HEK293T (cell line): ENCODE data around the gene OVOL1.
"Not testable (repeated sequence)": the region's sequence is repeated elsewhere in the genome, so short reads cannot be mapped to it uniquely, and the experiment has no call there.

Experiments used
- CTCF ChIA-PET: fragments of 350-600 bp; formaldehyde crosslinking; extraction: SDS; loops from one replicate; lab custom pipeline; 2021; ENCODE audit warnings: antibody characterized with exemption, inconsistent platforms; lab: Yijun Ruan, JAX
- POLR2A ChIA-PET: fragments of 350-600 bp; formaldehyde crosslinking; extraction: SDS; loops from one replicate; lab custom pipeline; 2020; ENCODE audit warnings: antibody characterized with exemption, inconsistent platforms; lab: Yijun Ruan, JAX
- DNase-seq: peaks from one replicate; pipeline ENCODE4 v3.0.0; 2012; ENCODE audit warnings: mixed read lengths; ENCODE audit errors: extremely low spot score
- ARNT ChIP-seq: fragments of 450-650 bp; IDR thresholded peaks from 2 replicates; pipeline ENCODE4 v1.6.1; 2017; ENCODE audit warnings: mild to moderate bottlenecking
- BHLHE40 ChIP-seq: fragments of 450-650 bp; IDR thresholded peaks from 2 replicates; pipeline ENCODE4 v1.6.1; 2016; ENCODE audit warnings: mild to moderate bottlenecking, moderate library complexity, borderline replicate concordance
- CTBP1 ChIP-seq: fragments of 450-650 bp; IDR thresholded peaks from 2 replicates; pipeline ENCODE4 v1.6.1; 2016; ENCODE audit warnings: borderline replicate concordance
- ELF4 ChIP-seq: fragments of 450-650 bp; IDR thresholded peaks from 2 replicates; pipeline ENCODE4 v1.6.1; 2017; ENCODE audit warnings: antibody characterized with exemption
- FOXA1 ChIP-seq: fragments of 450-650 bp; IDR thresholded peaks from 2 replicates; pipeline ENCODE4 v1.6.1; 2016; ENCODE audit warnings: mild to moderate bottlenecking
- FOXK2 ChIP-seq: fragments of 450-650 bp; IDR thresholded peaks from 2 replicates; pipeline ENCODE4 v1.6.1; 2016; ENCODE audit warnings: mild to moderate bottlenecking
- FOXM1 ChIP-seq: fragments of 450-650 bp; IDR thresholded peaks from 2 replicates; pipeline ENCODE4 v1.6.1; 2017; ENCODE audit warnings: mild to moderate bottlenecking, borderline replicate concordance
- HDGF ChIP-seq: fragments of 450-650 bp; IDR thresholded peaks from 2 replicates; pipeline ENCODE4 v1.6.1; 2017; ENCODE audit warnings: antibody characterized with exemption, borderline replicate concordance
- L3MBTL2 ChIP-seq: fragments of 450-650 bp; conservative IDR thresholded peaks from 2 replicates; pipeline ENCODE4 v1.6.1; 2016; ENCODE audit warnings: mild to moderate bottlenecking
- LEF1 ChIP-seq: fragments of 450-650 bp; IDR thresholded peaks from 2 replicates; pipeline ENCODE4 v1.6.1; 2017; ENCODE audit warnings: mild to moderate bottlenecking, borderline replicate concordance
- NFRKB ChIP-seq: fragments of 450-650 bp; IDR thresholded peaks from 2 replicates; pipeline ENCODE4 v1.6.1; 2016; ENCODE audit warnings: mild to moderate bottlenecking, moderate library complexity
- SP1 ChIP-seq: fragments of 450-650 bp; IDR thresholded peaks from 2 replicates; pipeline ENCODE4 v1.6.1; 2017
- SUZ12 ChIP-seq: fragments of 450-650 bp; IDR thresholded peaks from 2 replicates; pipeline ENCODE4 v1.6.1; 2016; ENCODE audit warnings: mild to moderate bottlenecking
- TARDBP ChIP-seq: fragments of 450-650 bp; IDR thresholded peaks from 2 replicates; pipeline ENCODE4 v1.6.1; 2016
- ZNF384 ChIP-seq: fragments of 450-650 bp; IDR thresholded peaks from 2 replicates; pipeline ENCODE4 v1.6.1; 2016
- TF ChIP-seq, protein P1 (sequence below): fragments of 450-650 bp; IDR thresholded peaks from 2 replicates; pipeline ENCODE4 v1.6.1; 2016

OVOL1 gene

DNA sequence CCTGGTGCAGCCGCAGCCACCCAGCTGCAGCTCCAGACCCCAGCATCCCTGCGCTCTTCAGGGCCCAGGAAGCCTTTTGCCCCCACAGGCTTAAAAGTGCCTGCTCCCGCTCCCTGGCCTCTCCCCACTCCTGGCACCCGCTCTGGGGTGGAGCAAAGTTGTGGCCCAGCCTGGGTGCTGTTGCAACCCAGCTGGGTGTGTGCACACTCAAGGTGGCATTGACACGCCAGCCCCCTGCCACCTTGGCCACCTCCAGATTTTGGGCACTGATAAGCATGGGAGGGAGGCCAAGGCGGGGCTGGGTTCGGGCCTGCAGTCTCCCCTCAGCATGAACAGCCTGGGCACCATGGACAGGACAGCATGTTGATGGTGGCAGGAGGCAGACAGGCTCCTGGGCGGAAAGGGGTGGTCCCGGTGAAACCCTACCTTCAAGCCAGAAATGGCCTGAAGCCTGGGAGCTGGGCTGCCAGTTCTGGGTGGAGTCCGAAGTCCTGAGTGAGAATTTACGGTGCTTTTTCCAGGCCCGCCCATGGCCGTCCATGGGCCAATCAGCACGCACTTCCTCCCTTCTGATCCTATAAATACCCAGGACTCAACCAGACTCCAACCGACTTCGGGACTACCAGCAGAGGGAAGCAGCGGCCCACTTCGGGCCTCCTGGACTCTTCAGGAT is 42.7 kb upstream of the OVOL1 start:
- CTCF ChIA-PET: interaction anchor here (0.6 to 1.0 kb wide), 5 partner anchors 9 to 244 kb away, joined by 3 to 6 read pairs (median 3); no protein-coding TSS in a partner anchor
- peak; percentile 52 for DNase-seq
- TF ChIP-seq, protein P1, sequence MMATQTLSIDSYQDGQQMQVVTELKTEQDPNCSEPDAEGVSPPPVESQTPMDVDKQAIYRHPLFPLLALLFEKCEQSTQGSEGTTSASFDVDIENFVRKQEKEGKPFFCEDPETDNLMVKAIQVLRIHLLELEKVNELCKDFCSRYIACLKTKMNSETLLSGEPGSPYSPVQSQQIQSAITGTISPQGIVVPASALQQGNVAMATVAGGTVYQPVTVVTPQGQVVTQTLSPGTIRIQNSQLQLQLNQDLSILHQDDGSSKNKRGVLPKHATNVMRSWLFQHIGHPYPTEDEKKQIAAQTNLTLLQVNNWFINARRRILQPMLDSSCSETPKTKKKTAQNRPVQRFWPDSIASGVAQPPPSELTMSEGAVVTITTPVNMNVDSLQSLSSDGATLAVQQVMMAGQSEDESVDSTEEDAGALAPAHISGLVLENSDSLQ: 0 out of 2 replicates have a peak, but pooled peaks have one; percentile 3
- no peak for TF ChIP-seq ZNF384
- no peak for TF ChIP-seq FOXK2
- no peak for TF ChIP-seq L3MBTL2
- POLR2A ChIA-PET: interaction anchor here (0.7 to 0.8 kb wide), 2 partner anchors 8 to 32 kb away, joined by 3 read pairs; partner anchors contain the start of gene KAT5

DNA sequence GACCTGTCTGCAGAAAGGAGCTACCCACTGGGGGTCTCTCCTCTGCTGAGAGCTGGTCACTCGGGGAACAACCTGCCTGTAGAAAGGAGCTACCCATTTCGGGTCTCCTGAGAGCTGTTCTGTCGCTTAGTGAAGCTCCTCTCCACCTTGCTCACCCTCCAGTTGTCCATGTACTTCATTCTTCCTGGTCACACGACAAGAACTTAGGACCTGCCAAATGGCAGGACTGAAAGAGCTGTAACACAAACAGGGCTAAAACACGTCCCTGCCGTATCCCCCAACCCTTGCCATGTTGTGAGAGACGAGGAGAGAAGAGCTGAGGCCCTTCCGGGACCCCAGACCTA is 42.2 kb upstream of the OVOL1 start:
- DNase-seq: no peak
- POLR2A ChIA-PET: interaction anchor here (0.7 to 0.8 kb wide), 2 partner anchors 9 to 33 kb away, joined by 3 read pairs; partner anchors contain the start of gene KAT5
- CTCF ChIA-PET: interaction anchor here (0.6 to 1.0 kb wide), 5 partner anchors 8 to 243 kb away, joined by 3 to 6 read pairs (median 3); no protein-coding TSS in a partner anchor
- TF ChIP-seq HDGF (no peak), BHLHE40 (no peak), ZNF384 (no peak), FOXM1 (no peak), SP1 (no peak), CTBP1 (no peak), ELF4 (no peak), NFRKB (no peak), L3MBTL2 (no peak), ARNT (no peak), FOXK2 (no peak), TARDBP (no peak), SUZ12 (no peak)
- TF ChIP-seq, protein P1: no peak

DNA sequence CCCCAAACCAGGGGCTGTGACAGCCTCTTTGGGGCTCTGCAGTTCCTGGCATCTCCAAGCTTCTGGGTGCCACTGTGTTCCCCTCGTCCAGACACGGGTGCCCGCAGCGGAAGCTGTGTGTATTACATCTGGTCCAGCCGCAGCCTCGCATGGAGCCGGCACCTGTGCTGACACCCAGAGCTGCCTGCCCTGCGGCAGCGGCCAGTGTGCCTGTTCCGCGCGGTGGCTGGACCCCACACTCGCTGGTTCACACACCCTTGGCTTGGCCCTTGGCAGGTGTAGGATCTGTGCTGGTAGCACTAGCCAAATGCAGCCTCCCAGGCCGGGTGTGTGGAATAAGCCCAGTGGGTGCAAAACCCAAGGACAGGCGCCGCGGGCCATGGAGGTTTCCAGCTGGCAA is 41.8 kb upstream of the OVOL1 start:
- no peak for DNase-seq
- no peak for TF ChIP-seq FOXK2
- no peak for TF ChIP-seq FOXM1
- no peak for TF ChIP-seq SUZ12
- TF ChIP-seq ARNT: no peak
- no peak for TF ChIP-seq L3MBTL2
- no peak for TF ChIP-seq HDGF
- TF ChIP-seq FOXA1: no peak
- no peak for TF ChIP-seq LEF1
- TF ChIP-seq BHLHE40: no peak
- TF ChIP-seq NFRKB: no peak
- TF ChIP-seq TARDBP: no peak
- TF ChIP-seq, protein P1: no peak
- TF ChIP-seq SP1: no peak
- no peak for TF ChIP-seq ZNF384
- TF ChIP-seq CTBP1: no peak
- TF ChIP-seq ELF4: no peak
- POLR2A ChIA-PET: interaction anchor here (0.7 to 0.8 kb wide), 2 partner anchors 9 to 33 kb away, joined by 3 read pairs; partner anchors contain the start of gene KAT5
- CTCF ChIA-PET: interaction anchor here (0.6 to 1.0 kb wide), 5 partner anchors 8 to 243 kb away, joined by 3 to 6 read pairs (median 3); no protein-coding TSS in a partner anchor

DNA sequence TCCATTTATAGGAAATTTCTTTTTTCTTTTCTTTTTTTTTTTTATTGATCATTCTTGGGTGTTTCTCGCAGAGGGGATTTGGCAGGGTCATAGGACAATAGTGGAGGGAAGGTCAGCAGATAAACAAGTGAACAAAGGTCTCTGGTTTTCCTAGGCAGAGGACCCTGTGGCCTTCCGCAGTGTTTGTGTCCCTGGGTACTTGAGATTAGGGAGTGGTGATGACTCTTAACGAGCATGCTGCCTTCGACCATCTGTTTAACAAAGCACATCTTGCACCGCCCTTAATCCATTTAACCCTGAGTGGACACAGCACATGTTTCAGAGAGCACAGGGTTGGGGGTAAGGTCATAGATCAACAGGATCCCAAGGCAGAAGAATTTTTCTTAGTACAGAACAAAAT is 24.7 kb upstream of the OVOL1 start:
- POLR2A ChIA-PET, DNase-seq, CTCF ChIA-PET: not testable (repeated sequence)

DNA sequence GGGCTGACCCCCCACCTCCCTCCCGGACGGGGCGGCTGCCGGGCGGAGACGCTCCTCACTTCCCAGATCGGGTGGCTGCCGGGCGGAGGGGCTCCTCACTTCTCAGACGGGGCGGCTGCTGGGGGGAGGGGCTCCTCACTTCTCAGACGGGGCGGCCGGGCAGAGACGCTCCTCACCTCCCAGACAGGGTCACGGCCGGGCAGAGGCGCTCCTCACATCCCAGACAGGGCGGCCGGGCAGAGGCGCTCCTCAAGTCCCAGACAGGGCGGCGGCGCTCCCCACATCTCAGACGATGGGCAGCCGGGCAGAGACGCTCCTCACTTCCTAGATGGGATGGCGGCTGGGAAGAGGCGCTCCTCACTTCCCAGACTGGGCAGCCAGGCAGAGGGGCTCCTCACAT is 24.0 kb upstream of the OVOL1 start:
- CTCF ChIA-PET, POLR2A ChIA-PET, DNase-seq: not testable (repeated sequence)

DNA sequence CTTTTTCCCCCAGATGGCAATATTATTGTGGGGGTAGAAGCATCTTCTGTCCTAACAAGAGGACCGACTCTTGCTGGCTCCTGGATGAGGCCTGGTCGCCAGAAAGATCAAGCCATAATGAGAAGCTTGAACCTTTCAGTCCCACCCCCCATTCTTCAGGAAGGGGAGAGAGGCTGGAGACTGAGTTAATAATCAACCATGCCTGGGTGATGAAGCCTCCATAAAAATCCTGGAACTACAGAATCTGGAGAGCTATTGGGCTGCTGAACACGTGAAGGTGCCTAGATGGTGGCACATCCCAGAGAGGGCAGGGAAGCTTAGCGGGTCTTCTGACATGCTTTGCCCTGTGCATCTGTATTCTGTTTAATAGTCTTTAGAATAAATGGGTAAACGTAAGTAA is 22.4 kb upstream of the OVOL1 start:
- no peak for TF ChIP-seq CTBP1
- TF ChIP-seq FOXK2: no peak
- no peak for TF ChIP-seq ZNF384
- no peak for TF ChIP-seq FOXA1
- TF ChIP-seq ELF4: no peak
- TF ChIP-seq BHLHE40: no peak
- no peak for TF ChIP-seq L3MBTL2
- TF ChIP-seq HDGF: no peak
- TF ChIP-seq LEF1: no peak
- TF ChIP-seq ARNT: no peak
- no peak for TF ChIP-seq FOXM1
- no peak for TF ChIP-seq TARDBP
- no peak for TF ChIP-seq SUZ12
- TF ChIP-seq, protein P1: no peak
- TF ChIP-seq NFRKB: no peak
- TF ChIP-seq SP1: no peak
- CTCF ChIA-PET: interaction anchor here (0.9 kb wide), 1 partner anchor 15 kb away, joined by 3 read pairs; no protein-coding TSS in a partner anchor
- POLR2A ChIA-PET: interaction anchor here (0.8 to 1.2 kb wide), 2 partner anchors 9 to 52 kb away, joined by 3 to 4 read pairs; no protein-coding TSS in a partner anchor
- DNase-seq: no peak
